HG03432 (cell line): ENCODE measurements around the gene ADGRL3.
"Not testable (repeated sequence)": the region's sequence is repeated elsewhere in the genome, so short reads cannot be mapped to it uniquely, and the experiment has no call there.

Experiments
- ATAC-seq: cut with Tn5 transposase; IDR thresholded peaks from one replicate; pipeline ENCODE4 v1.9.1; 2021; ENCODE audit warnings: mild to moderate bottlenecking, moderate library complexity; ENCODE audit not compliant: unreplicated experiment

Gene ADGRL3

DNA sequence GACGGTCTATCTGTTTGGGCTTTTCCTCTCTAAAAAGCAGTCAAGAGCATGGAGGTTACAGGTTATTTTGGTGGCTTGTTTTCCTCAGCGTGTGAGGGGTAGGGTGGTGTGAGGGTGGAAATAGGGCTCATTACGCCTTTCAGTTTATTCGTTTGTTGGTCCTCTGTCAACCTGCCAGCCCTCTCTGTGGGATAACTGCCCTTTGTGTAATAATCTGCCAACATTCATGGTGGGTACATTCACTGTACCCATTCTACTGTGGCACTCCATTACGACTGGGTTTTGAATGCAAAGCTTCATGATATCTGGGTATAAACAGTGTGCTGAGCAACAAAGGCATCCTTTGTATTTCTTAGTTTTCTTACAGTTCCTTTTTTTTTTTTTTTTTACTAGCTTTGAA is 136.4 kb downstream of the ADGRL3 start:
- ATAC-seq: no peak

DNA sequence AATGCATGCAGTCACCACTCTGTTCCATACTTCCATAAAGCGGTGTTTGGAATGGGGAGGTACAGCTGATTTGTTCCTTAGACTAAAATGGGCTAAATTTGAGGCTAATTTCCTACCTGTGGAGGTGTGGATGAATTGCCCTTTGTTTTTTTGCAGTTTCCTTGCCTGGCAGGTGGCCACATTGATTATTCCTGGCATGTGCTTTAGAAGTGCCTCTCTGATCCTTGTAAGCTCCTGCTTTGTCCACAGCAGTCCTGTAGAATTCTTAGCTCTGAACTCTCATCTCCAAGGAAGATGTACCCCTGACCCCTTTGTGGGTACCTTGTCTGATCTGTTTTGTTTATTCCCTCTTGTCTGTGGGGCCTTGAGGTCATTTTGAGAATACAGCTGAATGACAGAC is 136.8 kb downstream of the ADGRL3 start:
- no peak for ATAC-seq

DNA sequence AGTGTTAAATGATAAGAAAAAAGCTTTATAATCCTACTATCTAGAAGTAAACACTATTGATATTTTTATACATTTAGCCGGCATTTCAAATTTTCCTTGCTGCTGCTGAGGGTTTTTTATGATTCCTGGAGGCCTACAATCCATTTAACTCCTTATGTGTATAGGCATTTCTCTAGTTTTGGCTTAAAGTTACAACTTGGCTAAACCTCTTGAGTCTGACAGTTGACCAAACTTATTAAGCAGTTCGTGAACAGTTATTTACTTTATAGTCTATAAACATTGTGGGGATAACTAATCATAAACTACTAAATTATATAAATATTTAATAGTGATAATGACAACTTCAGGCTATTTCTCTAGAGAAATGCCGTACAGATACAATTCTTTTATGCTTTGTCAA is 141.9 kb downstream of the ADGRL3 start:
- ATAC-seq: no peak

DNA sequence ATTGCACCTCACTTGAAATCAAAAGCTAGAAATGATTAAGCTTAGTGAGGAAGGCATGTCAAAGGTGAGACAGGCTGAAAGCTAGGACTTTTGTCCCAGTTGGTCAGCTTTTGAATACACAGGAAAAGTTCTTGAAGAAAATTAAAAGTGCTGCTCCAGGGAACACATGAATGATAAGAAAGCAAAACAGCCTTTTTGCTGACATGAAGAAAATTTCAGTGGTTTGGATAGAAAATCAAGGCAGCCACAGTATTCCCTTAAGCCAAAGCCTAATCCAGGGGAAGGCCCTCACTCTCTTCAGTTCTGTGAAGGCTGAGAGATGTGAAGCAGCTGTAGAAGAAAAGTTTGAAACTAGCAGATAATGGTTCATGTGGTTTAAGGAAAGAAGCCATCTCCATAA is 150.8 kb downstream of the ADGRL3 start:
- ATAC-seq: no peak

DNA sequence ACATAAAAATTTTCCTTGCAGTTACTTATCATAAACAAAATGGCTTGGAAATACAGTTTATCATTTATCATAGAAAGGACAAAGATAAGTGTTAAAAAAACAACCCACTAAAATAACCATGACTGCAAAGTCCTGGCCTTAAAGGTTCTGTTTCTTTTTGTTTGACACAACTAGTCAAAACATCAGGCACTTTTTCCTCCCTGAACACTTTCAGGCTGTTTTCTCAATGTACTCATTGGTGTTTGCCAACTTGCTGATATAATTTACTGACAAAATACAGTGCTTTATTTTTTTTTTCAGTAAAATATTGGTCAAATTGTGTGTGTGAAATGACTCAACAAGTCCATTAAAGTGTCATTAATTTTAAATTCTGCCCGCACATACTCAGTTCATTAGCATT is 156.6 kb downstream of the ADGRL3 start:
- no peak for ATAC-seq

DNA sequence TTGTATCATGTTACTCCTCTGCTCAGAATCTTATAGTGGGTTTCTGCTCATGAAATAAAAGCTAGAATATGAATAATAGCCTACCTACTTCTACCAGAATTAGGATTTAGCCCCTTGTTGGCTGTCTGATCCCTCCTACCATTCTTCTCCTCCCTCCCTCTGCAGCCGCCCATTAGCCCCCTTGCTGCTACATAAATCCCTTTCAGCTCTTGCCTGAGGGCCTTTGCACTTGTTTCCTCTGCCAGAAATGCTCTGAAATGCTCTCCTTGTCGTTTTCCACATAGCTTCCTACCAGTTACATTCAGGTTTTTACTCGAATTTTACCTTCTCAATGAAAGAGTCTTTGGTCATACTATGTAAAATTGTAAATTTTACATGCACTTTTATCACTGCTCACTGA is 159.2 kb downstream of the ADGRL3 start:
- ATAC-seq: no peak

DNA sequence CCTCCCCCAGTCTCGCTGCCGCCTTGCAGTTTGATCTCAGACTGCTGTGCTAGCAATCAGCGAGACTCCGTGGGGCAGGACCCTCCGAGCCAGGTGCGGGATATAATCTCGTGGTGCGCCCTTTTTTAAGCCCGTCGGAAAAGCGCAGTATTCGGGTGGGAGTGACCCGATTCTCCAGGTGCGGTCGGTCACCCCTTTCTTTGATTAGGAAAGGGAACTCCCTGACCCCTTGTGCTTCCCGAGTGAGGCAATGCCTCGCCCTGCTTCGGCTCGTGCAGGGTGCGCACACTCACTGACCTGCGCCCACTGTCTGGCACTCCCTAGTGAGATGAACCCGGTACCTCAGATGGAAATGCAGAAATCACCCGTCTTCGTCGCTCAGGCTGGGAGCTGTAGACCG is 172.7 kb downstream of the ADGRL3 start:
- not testable (repeated sequence) for ATAC-seq

DNA sequence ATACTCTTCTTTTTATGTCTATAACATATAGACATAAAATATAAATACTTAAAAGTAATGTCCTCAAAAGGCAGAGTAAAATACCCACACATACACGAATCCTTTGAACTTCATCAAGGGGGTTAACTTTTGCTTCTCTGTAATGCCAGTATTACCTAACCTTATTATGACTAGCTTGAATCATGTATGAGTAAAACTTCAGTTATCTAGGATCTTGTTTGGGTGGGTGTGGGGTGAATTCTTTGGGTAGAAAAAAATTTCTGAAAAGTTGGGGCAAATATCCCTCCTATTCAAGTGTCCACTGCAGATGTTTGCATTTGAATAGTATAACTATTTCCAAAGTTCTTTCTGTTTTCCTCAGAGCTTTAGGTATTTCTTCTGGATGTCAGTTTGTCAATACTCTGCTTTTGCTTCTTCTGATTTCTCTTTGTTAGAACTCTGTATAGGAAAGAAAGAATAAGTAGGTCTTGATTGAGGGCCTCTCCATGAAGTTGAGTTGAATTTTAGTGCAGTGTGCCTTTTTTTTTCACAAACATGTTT is 173.8 kb downstream of the ADGRL3 start:
- ATAC-seq: no peak

DNA sequence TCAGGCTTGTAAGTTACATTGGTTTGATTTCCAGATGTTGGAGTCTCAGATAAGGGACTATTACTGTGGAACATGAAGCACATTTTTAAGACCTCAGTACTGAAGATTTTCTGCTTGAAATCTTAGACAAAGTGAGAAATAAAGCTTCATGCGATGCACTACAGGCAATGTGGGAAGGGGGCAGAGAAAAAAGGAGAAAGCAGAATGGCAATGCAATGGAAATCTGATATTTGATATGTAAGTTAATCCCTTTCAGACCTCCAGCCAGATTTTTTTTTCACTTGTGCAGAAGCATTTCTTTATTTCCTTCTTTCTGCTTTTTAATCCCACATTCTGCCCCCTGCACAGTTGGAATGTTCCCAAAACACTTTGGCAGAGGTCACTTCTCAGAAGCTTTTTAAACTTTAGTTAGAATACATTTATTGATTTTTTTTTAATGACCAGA is 174.3 kb downstream of the ADGRL3 start:
- ATAC-seq: no peak

DNA sequence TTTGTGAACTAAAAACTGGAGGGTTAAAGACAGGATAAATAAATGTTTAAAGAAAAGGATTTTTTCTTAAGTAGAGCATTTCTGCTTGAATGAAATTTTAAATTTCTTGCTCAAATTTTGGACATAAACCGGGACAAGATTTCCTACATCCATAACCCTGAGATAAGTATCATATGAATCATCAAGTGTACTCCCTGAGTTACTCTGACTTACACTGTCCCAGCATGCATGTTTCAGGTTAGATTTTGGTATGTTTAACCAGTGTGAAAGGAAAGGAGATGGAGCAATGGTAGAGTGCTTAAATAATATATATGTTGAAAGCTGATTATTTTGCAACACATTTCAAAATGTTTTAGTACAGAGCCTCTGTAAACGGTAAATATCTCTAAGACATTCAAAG is 175.2 kb downstream of the ADGRL3 start:
- no peak for ATAC-seq

DNA sequence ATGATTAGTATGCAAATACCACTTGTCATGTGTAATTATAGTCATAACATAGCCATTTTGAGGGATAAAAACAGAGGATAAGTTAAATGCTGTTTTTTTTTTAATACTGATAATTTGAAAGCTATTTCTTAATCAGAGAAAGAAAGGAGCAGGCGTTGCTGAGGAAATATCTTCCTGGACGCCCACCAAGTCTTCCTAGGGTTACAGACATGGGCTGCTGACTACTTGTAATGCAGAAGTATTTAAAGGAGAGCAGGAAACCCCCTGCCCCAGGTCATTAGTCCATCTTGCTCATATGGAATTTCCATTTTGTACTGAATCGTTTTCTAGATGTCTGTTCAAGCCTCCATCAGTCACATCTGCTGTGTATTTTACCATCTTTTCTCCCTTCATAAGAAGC is 176.2 kb downstream of the ADGRL3 start:
- ATAC-seq: no peak

DNA sequence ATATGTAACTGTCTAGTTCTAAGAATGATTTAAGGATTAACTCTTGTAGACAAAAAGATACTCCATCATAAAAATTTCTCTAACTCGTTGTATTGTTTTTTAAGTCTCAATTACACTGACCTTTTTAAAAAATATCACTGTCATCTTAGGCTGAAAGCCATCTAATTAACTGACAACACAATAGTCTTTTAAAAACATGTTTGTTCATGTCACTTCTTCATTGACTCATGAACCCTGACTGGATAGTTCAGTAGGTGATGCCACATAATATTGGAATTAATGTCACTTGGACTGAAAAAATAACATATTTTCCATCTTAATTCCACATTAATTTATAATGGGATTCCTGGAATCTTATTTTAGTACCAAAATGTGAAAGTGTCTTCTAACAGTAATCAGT is 179.3 kb downstream of the ADGRL3 start:
- ATAC-seq: no peak

DNA sequence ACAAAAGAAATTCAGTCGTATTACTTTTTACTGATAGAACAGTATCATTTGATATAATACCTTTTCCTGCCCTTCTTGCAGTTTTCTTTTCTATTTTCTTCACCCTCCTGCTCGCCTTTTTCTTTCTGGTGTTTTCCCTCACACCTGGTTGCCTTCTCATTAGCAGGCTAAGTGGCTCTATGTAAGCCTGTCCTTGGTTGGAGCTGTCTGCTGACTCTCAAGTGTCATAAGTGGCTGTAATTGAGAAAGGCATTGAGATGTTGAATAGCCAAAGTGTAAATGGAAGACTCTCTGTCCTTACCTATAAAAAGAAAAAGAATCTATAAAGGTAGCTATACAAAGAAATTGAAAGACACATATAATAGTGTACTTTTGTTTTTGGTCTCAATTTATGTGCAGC is 180.7 kb downstream of the ADGRL3 start:
- ATAC-seq: no peak

DNA sequence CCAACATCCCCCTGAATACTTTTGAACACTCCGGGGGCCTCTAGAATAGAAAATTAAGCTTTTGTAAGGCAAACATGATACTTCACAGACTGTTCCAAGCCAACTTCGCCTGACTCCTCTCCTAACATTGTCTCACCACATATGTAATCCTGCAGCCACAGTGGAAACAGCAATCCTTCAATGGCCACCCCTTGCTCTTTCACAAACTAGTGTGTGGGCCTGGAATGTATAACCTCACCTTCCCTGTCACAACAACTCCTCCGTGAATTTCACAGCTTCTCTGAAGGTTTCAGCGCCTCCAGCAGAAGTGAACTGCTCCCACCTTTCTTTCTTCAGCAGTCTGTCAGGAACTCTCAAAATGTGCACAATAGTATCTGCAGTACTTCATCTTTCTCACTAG is 185.1 kb downstream of the ADGRL3 start:
- no peak for ATAC-seq

DNA sequence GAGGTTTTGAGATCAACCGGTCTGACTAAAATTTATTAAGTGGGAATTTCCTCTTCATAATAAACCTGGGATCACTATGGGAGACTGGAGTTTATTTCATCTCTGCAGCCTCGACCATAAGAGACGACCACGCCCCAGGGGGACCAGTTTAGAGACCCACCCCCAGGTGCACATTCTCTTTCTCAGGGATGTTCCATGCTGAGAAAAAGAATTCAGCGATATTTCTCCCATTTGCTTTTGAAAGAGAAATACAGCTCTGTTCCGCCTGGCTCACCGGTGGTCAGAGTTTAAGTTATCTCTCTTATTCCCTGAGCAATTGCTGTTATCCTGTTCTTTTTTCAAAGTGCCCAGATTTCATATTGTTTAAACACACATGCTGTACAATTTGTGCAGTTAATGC is 187.2 kb downstream of the ADGRL3 start:
- ATAC-seq: not testable (repeated sequence)

DNA sequence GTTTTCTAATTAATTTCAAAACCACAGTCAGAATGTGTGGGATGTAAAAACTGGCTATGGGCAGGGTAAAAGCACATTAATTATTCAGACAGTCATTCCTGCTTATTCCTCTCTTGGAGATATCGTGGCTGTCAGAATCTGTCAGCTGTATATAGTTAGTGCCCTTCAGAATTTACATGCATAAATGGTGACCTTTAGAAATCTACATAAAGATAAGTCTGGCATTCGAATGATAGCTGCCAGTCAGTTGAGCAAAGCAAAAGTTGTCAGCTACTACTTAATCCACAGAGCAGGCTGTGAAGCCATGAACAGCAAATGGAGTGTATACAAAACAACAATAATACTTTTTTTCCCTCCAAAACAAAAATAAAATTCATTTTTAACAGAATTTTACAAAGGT is 189.5 kb downstream of the ADGRL3 start:
- no peak for ATAC-seq

DNA sequence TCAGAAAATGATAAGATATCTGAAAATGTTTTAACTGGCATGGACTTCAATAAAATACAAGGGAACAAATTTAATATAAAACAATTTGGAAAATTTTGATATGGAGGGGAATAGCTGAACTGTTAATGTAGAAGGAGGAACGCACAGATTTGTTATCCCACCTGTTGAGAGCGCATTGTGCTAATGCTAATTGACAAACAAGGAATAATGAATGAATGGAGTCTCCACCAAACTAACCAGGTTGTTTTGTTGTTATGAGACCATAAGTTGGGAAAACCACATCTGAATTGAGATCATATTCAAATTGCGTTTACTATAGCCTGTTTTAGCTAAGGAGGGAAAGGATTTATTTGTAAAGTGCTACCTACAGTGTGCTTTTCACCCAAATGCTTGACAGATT is 195.6 kb downstream of the ADGRL3 start:
- no peak for ATAC-seq

DNA sequence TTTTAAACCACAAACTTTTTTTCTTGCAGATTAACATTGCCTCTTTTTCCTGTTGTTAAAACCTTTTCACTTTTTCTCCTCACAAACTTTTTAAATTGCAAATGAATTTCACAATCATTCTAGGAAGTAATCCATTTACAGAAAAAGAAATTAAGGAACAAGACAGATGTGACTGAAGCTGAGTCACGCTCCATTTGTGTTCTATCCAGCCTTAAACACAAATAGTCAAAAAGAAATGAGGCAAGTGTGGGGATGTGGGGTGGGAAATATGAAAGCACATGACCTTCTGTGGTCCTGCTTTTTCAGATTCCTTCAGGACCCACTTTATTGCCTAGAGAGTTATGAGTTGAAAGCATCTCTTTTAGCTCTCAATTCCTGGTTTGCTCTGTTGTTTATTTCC is 197.0 kb downstream of the ADGRL3 start:
- ATAC-seq: no peak

DNA sequence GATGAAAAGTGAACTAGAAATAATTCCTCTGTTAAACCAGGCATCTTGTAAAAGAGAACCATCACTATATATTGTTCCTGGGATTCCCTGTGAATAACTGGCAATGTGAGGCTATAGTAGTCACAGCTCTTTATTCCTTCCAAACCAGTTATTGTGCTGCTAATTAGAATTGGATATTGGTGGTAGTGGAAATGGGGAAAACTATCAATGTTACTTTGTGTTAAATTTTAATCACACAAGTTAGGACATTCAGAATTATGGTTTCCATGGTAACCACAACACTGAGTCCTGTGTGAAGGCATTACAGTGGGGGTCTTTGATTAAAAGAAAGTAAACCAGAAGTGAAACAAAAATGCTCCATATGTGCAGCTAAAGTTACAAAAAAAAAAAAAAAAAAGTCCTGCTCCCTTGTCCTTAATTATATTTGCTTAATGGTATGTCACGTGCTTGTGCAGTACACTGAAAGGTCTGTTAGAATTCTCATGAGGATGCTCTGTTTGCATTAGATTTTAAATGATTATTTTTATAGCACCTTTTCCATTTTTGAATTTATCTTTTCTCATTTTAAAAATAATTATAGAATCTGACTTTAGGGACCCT is 200.4 kb downstream of the ADGRL3 start:
- no peak for ATAC-seq

DNA sequence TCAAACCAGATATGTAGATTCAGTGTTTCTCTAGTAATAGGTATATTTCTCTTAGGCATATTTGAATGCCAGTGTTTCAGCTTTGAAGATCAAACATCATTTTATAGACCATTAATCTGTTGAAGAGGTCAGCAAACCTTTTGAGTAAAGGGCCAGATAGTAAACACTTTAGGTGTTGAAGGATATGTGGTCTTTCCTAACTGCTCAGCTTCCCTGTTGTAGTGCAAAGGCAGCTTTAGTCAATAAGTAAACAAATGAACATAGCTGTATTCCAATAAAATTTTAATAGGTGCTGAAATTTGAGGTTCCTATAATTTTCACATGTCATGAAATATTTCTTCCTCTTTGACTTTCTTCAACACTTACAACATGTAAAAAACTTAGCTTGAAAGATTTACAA is 201.6 kb downstream of the ADGRL3 start:
- no peak for ATAC-seq

DNA sequence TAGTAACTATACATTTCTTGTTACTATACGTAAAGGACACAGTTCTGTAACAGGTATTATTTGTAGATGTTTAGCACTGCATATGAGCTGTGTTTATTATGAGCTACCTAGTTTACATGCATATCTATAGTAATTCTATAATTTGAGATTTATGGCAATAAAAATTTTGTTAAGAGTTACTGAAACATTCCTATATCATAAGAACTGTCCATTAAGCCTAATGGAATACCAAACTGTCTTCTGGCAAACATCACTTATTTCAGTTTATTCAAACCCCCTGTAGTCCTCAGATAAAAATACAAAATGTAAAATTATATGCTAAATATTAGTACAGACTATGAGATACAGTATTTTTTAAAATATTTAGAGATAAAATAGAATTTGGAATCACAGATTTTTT is 205.2 kb downstream of the ADGRL3 start:
- ATAC-seq: no peak

DNA sequence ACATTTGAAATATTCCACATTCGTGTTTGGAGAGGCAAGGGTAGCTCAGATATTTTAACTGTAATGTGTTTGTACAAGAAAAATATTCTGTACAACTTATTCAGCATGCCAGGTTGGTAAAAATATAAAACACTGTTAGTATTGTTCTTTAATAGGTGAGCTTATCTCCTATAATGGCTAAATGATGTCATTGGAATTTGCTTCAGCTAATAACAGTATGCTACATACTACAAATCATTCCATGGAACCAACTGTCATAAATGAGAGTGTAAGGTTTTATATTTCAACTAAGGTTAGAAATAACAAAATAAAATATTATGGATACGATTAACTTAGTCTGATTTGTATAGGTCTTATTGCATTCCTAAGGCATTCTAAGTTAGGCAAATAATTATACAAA is 206.6 kb downstream of the ADGRL3 start:
- no peak for ATAC-seq
